IgD-negative memory B cell (primary cell): ENCODE results near the gene BABAM1. TPM values are rescaled to one million over a fixed set of nuclear protein-coding genes. Genes with fewer than 3 reads are reported as not detected.
"Not testable (repeated sequence)": the region's sequence is repeated elsewhere in the genome, so short reads cannot be mapped to it uniquely, and the experiment has no call there.

ENCODE experiments used
- H3K27ac Mint-ChIP-seq, 3 donors: one replicate each; pipeline ENCODE4 v1.8.0; 2020 to 2022; ENCODE audit warnings: mild to moderate bottlenecking in 3 of 3, mixed read lengths in 3 of 3, moderate library complexity in 1 of 3
- H3K27me3 Mint-ChIP-seq: one replicate; pipeline ENCODE4 v1.8.0; 2021; ENCODE audit warnings: mixed read lengths
- H3K36me3 Mint-ChIP-seq: one replicate; pipeline ENCODE4 v1.8.0; 2020; ENCODE audit warnings: mild to moderate bottlenecking, mixed read lengths
- H3K4me1 Mint-ChIP-seq, 3 donors: one replicate each; pipeline ENCODE4 v1.8.0; 2020 to 2022; ENCODE audit warnings: mixed read lengths in 3 of 3, mild to moderate bottlenecking in 1 of 3
- H3K4me3 Mint-ChIP-seq, 4 donors: one replicate each; pipeline ENCODE4 v1.8.0; 2020 to 2022; ENCODE audit warnings: mild to moderate bottlenecking in 4 of 4, mixed read lengths in 4 of 4, moderate library complexity in 3 of 4
- H3K9me3 Mint-ChIP-seq, 3 donors: one replicate each; pipeline ENCODE4 v1.8.0; 2020 to 2021; ENCODE audit warnings: mixed read lengths in 3 of 3, mild to moderate bottlenecking in 1 of 3
- polyA plus RNA-seq: library from polyadenylated mRNA; unstranded; fragments of 300-500 nt; fragmentation: Illumina TruSeq; gene quantifications from one replicate; pipeline ENCODE4 v1.2.3, GENCODE V29; 2021

The BABAM1 gene
- polyA plus RNA-seq, 1 donor from 2014 or later: 115 TPM

- Mint-ChIP-seq H3K27ac (no peak overlapping the region), H3K4me1 (peaks cover 0 to 4% (median 0%) of the 10 kb centered on the region in 3 donors), H3K4me3 (peak overlapping the region in 1 of 4 donors; percentile 65)
Measured at GRCh38 chr19:17279436-17279835, 12.2 kb downstream of the BABAM1 start.

GRCh38 chr19:17281391-17282304 lies 14.4 kb downstream of the BABAM1 start, which contains the start of gene ANKLE1:
ANKLE1 (plus strand) TSS chr19:17281901; CDS start chr19:17281921, 20 bp downstream.
- Mint-ChIP-seq H3K27me3 (no peaks in the 10 kb centered on the region), H3K4me1 (peaks cover 0 to 4% (median 0%) of the 10 kb centered on the region in 3 donors), H3K27ac (peak within 1 kb of the TSS in 2 of 3 donors; percentile 53 to 90), H3K36me3 (no peaks in the 10 kb centered on the region), H3K9me3 (no peaks in the 10 kb centered on the region), H3K4me3 (peak within 1 kb of the TSS; percentile 83 to 93 (median 90))

More at GRCh38 chr19:17279436-17279835, 12.2 kb downstream of the BABAM1 start:
- Mint-ChIP-seq H3K27me3 (no peaks in the 10 kb centered on the region), H3K9me3 (no peaks in the 10 kb centered on the region), H3K36me3 (peaks cover 5% of the 10 kb centered on the region)

- no peaks in the 10 kb centered on the region for H3K9me3 Mint-ChIP-seq
- H3K36me3 Mint-ChIP-seq: no peaks in the 10 kb centered on the region
- H3K4me1 Mint-ChIP-seq: peaks cover 0 to 4% (median 0%) of the 10 kb centered on the region in 3 donors
- H3K27ac Mint-ChIP-seq: peak overlapping the region in 1 of 3 donors; percentile 90
- no peaks in the 10 kb centered on the region for H3K27me3 Mint-ChIP-seq
- H3K4me3 Mint-ChIP-seq: peak overlapping the region; percentile 83 to 93 (median 90)
Measured at GRCh38 chr19:17282488-17283125, 15.4 kb downstream of the BABAM1 start.

GRCh38 chr19:17283504-17283996 lies 16.3 kb downstream of the BABAM1 start:
- no peaks in the 10 kb centered on the region for H3K27me3 Mint-ChIP-seq
- no peaks in the 10 kb centered on the region for H3K9me3 Mint-ChIP-seq
- peaks cover 0 to 4% (median 0%) of the 10 kb centered on the region in 3 donors for H3K4me1 Mint-ChIP-seq
- H3K4me3 Mint-ChIP-seq: peak overlapping the region in 3 of 4 donors; percentile 21 to 90 (median 70)
- H3K27ac Mint-ChIP-seq: no peak overlapping the region
- H3K36me3 Mint-ChIP-seq: no peaks in the 10 kb centered on the region

GRCh38 chr19:17285415-17286135 lies 18.3 kb downstream of the BABAM1 start:
- H3K27me3 Mint-ChIP-seq: no peaks in the 10 kb centered on the region
- peaks cover 0 to 4% (median 0%) of the 10 kb centered on the region in 3 donors for H3K4me1 Mint-ChIP-seq
- H3K4me3 Mint-ChIP-seq: no peak overlapping the region
- H3K27ac Mint-ChIP-seq: peak overlapping the region in 1 of 3 donors; percentile 71
- H3K36me3 Mint-ChIP-seq: no peaks in the 10 kb centered on the region
- H3K9me3 Mint-ChIP-seq: no peaks in the 10 kb centered on the region

GRCh38 chr19:17286263-17286662 lies 19.0 kb downstream of the BABAM1 start:
- no peaks in the 10 kb centered on the region for H3K36me3 Mint-ChIP-seq
- peak overlapping the region in 1 of 4 donors; percentile 8 for H3K4me3 Mint-ChIP-seq
- H3K27me3 Mint-ChIP-seq: no peaks in the 10 kb centered on the region
- no peaks in the 10 kb centered on the region for H3K9me3 Mint-ChIP-seq
- no peak overlapping the region for H3K27ac Mint-ChIP-seq
- peaks cover 0 to 4% (median 0%) of the 10 kb centered on the region in 3 donors for H3K4me1 Mint-ChIP-seq

- no peaks in the 10 kb centered on the region for H3K9me3 Mint-ChIP-seq
- peak overlapping the region in 1 of 4 donors; percentile 8 for H3K4me3 Mint-ChIP-seq
- no peaks in the 10 kb centered on the region for H3K36me3 Mint-ChIP-seq
- no peaks in the 10 kb centered on the region for H3K27me3 Mint-ChIP-seq
- no peak overlapping the region for H3K27ac Mint-ChIP-seq
- peaks cover 0 to 2% (median 0%) of the 10 kb centered on the region in 3 donors for H3K4me1 Mint-ChIP-seq
Measured at GRCh38 chr19:17286752-17287151, 19.5 kb downstream of the BABAM1 start.

GRCh38 chr19:17289489-17289888 lies 22.2 kb downstream of the BABAM1 start:
- Mint-ChIP-seq H3K36me3 (no peaks in the 10 kb centered on the region), H3K4me3 (no peak overlapping the region), H3K4me1 (peaks cover 0 to 3% (median 0%) of the 10 kb centered on the region in 3 donors), H3K27ac (no peak overlapping the region), H3K9me3 (no peaks in the 10 kb centered on the region), H3K27me3 (no peaks in the 10 kb centered on the region)

GRCh38 chr19:17292301-17293074 lies 25.2 kb downstream of the BABAM1 start:
- H3K4me3 Mint-ChIP-seq: peak overlapping the region; percentile 73 to 95 (median 90)

GRCh38 chr19:17293605-17294004 lies 26.4 kb downstream of the BABAM1 start:
- H3K4me1 Mint-ChIP-seq: peaks cover 0 to 3% (median 0%) of the 10 kb centered on the region in 3 donors
- no peaks in the 10 kb centered on the region for H3K36me3 Mint-ChIP-seq
- H3K9me3 Mint-ChIP-seq: no peaks in the 10 kb centered on the region
- no peak overlapping the region for H3K4me3 Mint-ChIP-seq
- no peaks in the 10 kb centered on the region for H3K27me3 Mint-ChIP-seq
- no peak overlapping the region for H3K27ac Mint-ChIP-seq

More at GRCh38 chr19:17292301-17293074, 25.2 kb downstream of the BABAM1 start:
- Mint-ChIP-seq H3K27ac (peak overlapping the region in 2 of 3 donors; percentile 3 to 39), H3K4me1 (peaks cover 0 to 3% (median 0%) of the 10 kb centered on the region in 3 donors), H3K27me3 (no peaks in the 10 kb centered on the region), H3K36me3 (no peaks in the 10 kb centered on the region), H3K9me3 (no peaks in the 10 kb centered on the region)

- Mint-ChIP-seq H3K4me3 (peak overlapping the region in 1 of 4 donors; percentile 12), H3K27me3 (no peaks in the 10 kb centered on the region), H3K36me3 (no peaks in the 10 kb centered on the region), H3K27ac (peak overlapping the region in 1 of 3 donors; percentile 23), H3K4me1 (peaks cover 0 to 3% (median 0%) of the 10 kb centered on the region in 3 donors), H3K9me3 (no peaks in the 10 kb centered on the region)
Measured at GRCh38 chr19:17294051-17294891, 27.0 kb downstream of the BABAM1 start.

- not testable (repeated sequence) for H3K4me1 Mint-ChIP-seq, H3K27me3 Mint-ChIP-seq, H3K27ac Mint-ChIP-seq, H3K9me3 Mint-ChIP-seq, H3K4me3 Mint-ChIP-seq, H3K36me3 Mint-ChIP-seq
Measured at GRCh38 chr19:17295551-17295950, 28.3 kb downstream of the BABAM1 start.

GRCh38 chr19:17296273-17296672 lies 29.0 kb downstream of the BABAM1 start:
- H3K27ac Mint-ChIP-seq: no peak overlapping the region
- H3K4me3 Mint-ChIP-seq: no peak overlapping the region
- H3K36me3 Mint-ChIP-seq: no peaks in the 10 kb centered on the region
- no peaks in the 10 kb centered on the region for H3K27me3 Mint-ChIP-seq
- no peaks in the 10 kb centered on the region for H3K9me3 Mint-ChIP-seq
- peaks cover 0 to 3% (median 0%) of the 10 kb centered on the region in 3 donors for H3K4me1 Mint-ChIP-seq
